HFFc6 (cell line): Measurements from ENCODE around the gene ZNF683. TPM values are rescaled to one million over a fixed set of nuclear protein-coding genes. Genes with fewer than 3 reads are reported as not detected.

Experiments used
- DNase-seq: peaks from one replicate; pipeline ENCODE4 v3.0.0-alpha.2; 2018
- H3K27ac Mint-ChIP-seq: 2 replicates; pipeline ENCODE4 v1.8.0; 2020; ENCODE audit warnings: mild to moderate bottlenecking, mixed read lengths
- H3K27me3 Mint-ChIP-seq: 2 replicates; pipeline ENCODE4 v1.8.0; 2021; ENCODE audit warnings: mild to moderate bottlenecking, moderate library complexity, mixed read lengths; ENCODE audit not compliant: insufficient read depth
- H3K36me3 Mint-ChIP-seq: 2 replicates; pipeline ENCODE4 v1.8.0; 2021; ENCODE audit warnings: low read depth, mixed read lengths
- H3K4me1 Mint-ChIP-seq: 2 replicates; pipeline ENCODE4 v1.8.0; 2020; ENCODE audit warnings: low read depth, mixed read lengths
- H3K4me3 Mint-ChIP-seq: 2 replicates; pipeline ENCODE4 v1.8.0; 2020; ENCODE audit warnings: mild to moderate bottlenecking, moderate library complexity, mixed read lengths
- H3K9me3 Mint-ChIP-seq: 2 replicates; pipeline ENCODE4 v1.8.0; 2020; ENCODE audit warnings: mild to moderate bottlenecking, mixed read lengths
- total RNA-seq, 6 experiments: library from RNA; stranded (reverse); fragmentation: NEBNext Ultra II Directional; extraction: Animal tissue kit (Norgen Biotek cat#: 25700); gene quantifications; 2 replicates in 1 of 6; 3 replicates in 5 of 6; pipeline ENCODE4 v1.2.3, GENCODE V29; 2021
- TF ChIP-seq, protein P1 (sequence below): fragments of 200-600 bp; sonication (generic); IDR thresholded peaks from 2 replicates; pipeline ENCODE4 v1.5.0; 2021; ENCODE audit warnings: antibody characterized with exemption, mild to moderate bottlenecking

Gene ZNF683
- total RNA-seq, 6 experiments from 2014 or later = not detected

DNA sequence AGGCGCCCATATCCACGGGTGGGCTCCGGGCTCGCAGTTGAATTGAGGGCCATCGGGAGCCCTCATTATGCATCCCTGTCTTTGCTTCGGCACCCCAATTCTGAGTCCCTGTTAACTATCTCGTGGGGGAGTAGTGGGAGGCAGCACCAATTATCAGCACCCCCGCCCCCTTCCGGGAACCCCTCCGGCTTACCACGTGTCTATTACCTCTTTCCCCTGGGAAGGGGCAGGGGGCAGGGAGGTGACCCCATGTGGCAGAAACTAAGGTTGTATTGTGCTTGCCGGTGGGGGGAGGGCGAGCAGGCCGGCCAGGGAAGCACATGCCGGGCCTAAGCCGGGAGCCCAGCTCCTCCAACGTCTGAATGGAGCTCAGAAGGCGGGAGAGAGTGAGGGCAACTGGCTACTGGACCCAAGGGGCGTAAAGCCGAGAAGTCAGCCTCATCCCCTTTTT is 39.1 kb upstream of the ZNF683 start:
- no peaks in the 10 kb centered on the region for H3K9me3 Mint-ChIP-seq
- H3K27ac Mint-ChIP-seq = no peak overlapping the region
- no peak overlapping the region for H3K4me3 Mint-ChIP-seq
- peaks cover 53% of the 10 kb centered on the region for H3K27me3 Mint-ChIP-seq
- TF ChIP-seq, protein P1, sequence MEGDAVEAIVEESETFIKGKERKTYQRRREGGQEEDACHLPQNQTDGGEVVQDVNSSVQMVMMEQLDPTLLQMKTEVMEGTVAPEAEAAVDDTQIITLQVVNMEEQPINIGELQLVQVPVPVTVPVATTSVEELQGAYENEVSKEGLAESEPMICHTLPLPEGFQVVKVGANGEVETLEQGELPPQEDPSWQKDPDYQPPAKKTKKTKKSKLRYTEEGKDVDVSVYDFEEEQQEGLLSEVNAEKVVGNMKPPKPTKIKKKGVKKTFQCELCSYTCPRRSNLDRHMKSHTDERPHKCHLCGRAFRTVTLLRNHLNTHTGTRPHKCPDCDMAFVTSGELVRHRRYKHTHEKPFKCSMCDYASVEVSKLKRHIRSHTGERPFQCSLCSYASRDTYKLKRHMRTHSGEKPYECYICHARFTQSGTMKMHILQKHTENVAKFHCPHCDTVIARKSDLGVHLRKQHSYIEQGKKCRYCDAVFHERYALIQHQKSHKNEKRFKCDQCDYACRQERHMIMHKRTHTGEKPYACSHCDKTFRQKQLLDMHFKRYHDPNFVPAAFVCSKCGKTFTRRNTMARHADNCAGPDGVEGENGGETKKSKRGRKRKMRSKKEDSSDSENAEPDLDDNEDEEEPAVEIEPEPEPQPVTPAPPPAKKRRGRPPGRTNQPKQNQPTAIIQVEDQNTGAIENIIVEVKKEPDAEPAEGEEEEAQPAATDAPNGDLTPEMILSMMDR = no peak
- no peak for DNase-seq
- H3K4me1 Mint-ChIP-seq = peaks cover 15% of the 10 kb centered on the region
- no peaks in the 10 kb centered on the region for H3K36me3 Mint-ChIP-seq

DNA sequence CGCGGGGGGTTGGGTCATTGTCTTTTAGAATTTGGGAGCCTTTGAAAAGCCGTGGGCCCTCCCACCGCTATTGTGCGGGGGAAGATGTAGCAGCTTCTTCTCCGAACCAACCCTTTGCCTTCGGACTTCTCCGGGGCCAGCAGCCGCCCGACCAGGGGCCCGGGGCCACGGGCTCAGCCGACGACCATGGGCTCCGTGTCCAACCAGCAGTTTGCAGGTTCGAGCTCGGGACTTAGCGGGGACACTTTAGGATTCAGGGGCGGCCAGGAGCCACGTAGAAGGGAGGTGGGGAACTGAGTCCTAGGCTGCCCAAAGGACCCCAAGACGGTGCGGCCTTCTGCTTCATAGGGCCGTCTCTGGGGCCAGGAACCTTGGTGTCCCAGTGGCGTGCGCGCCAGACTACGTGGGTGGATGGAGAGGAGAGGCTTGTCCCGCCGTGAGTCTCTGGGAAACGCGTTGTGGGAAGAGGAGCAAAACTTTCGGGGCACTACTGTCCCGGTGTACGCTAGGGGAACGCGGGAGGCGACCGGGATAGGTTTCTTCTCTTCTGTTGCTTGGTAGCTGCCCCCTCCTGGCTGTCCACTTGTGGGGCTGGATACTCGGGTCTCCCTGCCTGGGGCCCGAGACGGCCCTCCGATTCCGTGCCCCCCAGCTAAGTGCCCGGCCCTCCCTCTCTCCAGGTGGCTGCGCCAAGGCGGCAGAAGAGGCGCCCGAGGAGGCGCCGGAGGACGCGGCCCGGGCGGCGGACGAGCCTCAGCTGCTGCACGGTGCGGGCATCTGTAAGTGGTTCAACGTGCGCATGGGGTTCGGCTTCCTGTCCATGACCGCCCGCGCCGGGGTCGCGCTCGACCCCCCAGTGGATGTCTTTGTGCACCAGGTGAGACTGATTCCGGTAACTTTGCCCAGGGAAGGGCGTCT is 38.4 kb upstream of the ZNF683 start, which contains the start of gene LIN28A:
LIN28A (plus strand) TSS at position 112 of the 918 bp plus-strand sequence; CDS start at position 187, 75 bp downstream.
- DNase-seq = no peak
- Mint-ChIP-seq H3K36me3 (no peaks in the 10 kb centered on the region), H3K4me3 (no peak within 1 kb of the TSS), H3K9me3 (no peaks in the 10 kb centered on the region), H3K4me1 (peaks cover 15% of the 10 kb centered on the region), H3K27me3 (peaks cover 49% of the 10 kb centered on the region), H3K27ac (no peak within 1 kb of the TSS)
- TF ChIP-seq, protein P1 = no peak

DNA sequence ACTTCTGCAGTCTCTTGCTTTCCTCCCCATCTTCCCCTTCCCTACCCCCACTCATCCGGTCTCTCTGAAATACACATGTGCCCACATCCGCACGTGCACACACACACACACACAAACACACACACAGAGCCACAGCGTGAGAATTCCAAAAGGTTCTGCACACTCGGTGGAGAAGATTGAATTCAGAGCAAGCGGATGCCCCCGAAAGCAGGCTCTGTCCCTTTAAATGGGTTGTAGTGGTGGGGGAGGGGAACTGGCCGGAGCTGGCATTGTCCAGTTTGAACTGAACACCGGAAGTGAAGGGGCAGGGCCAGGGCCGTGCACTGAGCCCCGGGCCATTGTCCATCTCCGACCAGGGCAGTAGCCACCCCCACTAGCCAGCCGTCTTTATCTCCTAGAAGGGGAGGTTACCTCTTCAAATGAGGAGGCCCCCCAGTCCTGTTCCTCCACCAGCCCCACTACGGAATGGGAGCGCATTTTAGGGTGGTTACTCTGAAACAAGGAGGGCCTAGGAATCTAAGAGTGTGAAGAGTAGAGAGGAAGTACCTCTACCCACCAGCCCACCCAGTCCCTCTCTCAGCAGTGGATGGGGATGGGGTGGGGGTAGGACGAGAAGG is 36.7 kb upstream of the ZNF683 start:
- Mint-ChIP-seq H3K4me3 (no peak overlapping the region), H3K36me3 (no peaks in the 10 kb centered on the region), H3K27ac (no peak overlapping the region), H3K27me3 (peaks cover 45% of the 10 kb centered on the region), H3K9me3 (no peaks in the 10 kb centered on the region), H3K4me1 (peaks cover 28% of the 10 kb centered on the region)
- TF ChIP-seq, protein P1 = no peak
- DNase-seq = no peak

DNA sequence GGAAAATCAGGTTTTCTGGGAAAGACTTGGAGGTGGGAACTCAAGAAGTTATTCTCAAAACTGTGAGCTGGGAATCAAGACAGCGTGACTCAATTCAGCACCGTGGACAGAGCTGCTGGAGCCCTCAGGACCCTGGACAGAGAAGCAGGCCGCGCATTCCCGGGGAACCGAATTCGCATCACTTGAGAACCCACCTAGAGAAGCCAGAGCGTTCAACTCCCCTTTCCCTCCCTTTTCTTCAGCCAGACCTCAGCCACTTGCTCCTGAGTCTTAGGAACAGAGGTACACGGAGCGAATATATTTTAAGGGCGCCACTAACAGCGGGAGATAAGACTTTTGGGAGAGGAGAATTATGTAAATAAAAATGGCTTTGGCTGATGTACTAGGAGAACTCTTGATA is 36.1 kb upstream of the ZNF683 start:
- Mint-ChIP-seq H3K27ac (no peak overlapping the region), H3K27me3 (peaks cover 38% of the 10 kb centered on the region)
- DNase-seq = peak; percentile 53

DNA sequence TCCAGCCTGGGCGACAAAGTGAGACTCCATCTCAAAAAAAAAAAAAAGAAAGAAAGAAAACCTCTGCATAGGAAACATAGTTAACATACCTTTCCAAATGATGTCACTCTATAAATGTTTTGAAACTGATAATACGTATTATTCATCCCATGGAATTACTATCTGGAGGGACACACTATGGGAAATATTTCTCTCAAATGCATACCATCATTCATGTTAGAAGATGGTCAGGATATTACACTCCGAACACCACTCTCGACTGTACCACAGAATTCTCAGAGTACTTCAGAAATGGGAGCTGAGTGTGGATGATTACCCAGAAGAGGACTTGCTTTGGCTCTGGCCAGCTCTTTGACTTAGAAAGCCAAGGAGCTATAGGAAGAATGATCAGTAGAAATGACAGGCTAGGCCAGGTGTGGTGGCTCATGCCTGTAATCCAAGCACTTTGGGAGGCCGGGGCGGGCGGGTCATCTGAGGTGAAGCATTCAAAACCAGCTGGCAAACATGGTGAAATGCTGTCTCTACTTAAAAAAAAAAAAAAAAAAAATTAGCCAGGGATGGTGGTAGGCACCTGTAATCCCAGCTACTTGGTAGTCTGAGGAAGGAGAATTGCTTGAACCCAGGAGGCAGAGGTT is 32.8 kb upstream of the ZNF683 start:
- H3K36me3 Mint-ChIP-seq = no peaks in the 10 kb centered on the region
- peaks cover 11% of the 10 kb centered on the region; the same call in 1 of the 2 replicates for H3K27me3 Mint-ChIP-seq
- peak overlapping the region; percentile 48; the same call in 1 of the 2 replicates for H3K27ac Mint-ChIP-seq
- TF ChIP-seq, protein P1 = no peak
- peak; percentile 48 for DNase-seq
- H3K9me3 Mint-ChIP-seq = no peaks in the 10 kb centered on the region
- H3K4me3 Mint-ChIP-seq = peak overlapping the region; percentile 39; the same call in 1 of the 2 replicates
- H3K4me1 Mint-ChIP-seq = peaks cover 41% of the 10 kb centered on the region

More for the DNA sequence above, 36.1 kb upstream of the ZNF683 start:
- Mint-ChIP-seq H3K4me1 (peaks cover 35% of the 10 kb centered on the region), H3K9me3 (no peaks in the 10 kb centered on the region), H3K36me3 (no peaks in the 10 kb centered on the region), H3K4me3 (no peak overlapping the region)
- TF ChIP-seq, protein P1 = no peak
